GM23248 (cell line): Measurements from ENCODE around the gene NAT9. TPM values are rescaled to one million over a fixed set of nuclear protein-coding genes. Genes with fewer than 3 reads are reported as not detected.

ENCODE experiments used
- DNase-seq: peaks from one replicate; pipeline ENCODE4 v3.0.0-alpha.2; 2015
- H2AFZ ChIP-seq: fragments of 200-600 bp; sonication (generic); 2 replicates; pipeline ENCODE4 v1.6.1; 2016; ENCODE audit warnings: antibody characterized with exemption
- H3F3A ChIP-seq: fragments of 200-600 bp; sonication (generic); 2 replicates; pipeline ENCODE4 v1.6.1; 2016; ENCODE audit warnings: mild to moderate bottlenecking, antibody characterized with exemption, mixed run types; ENCODE audit not compliant: insufficient read depth
- H3K27ac ChIP-seq: fragments of 200-600 bp; sonication (generic); 2 replicates; pipeline ENCODE4 v1.5.1; 2016; ENCODE audit warnings: mild to moderate bottlenecking
- H3K27me3 ChIP-seq: fragments of 200-600 bp; sonication (generic); replicated peaks from 2 replicates; pipeline ENCODE4 v1.6.1; 2016; ENCODE audit warnings: mild to moderate bottlenecking; ENCODE audit not compliant: insufficient read depth
- H3K36me3 ChIP-seq: fragments of 200-600 bp; sonication (generic); 2 replicates; pipeline ENCODE4 v1.6.1; 2016; ENCODE audit warnings: low read depth, mild to moderate bottlenecking
- H3K4me1 ChIP-seq: fragments of 200-600 bp; sonication (generic); 2 replicates; pipeline ENCODE4 v1.6.1; 2016; ENCODE audit warnings: mild to moderate bottlenecking; ENCODE audit not compliant: insufficient read depth
- H3K4me2 ChIP-seq: fragments of 200-600 bp; sonication (generic); one replicate; pipeline ENCODE4 v1.6.1; 2016; ENCODE audit warnings: mild to moderate bottlenecking; ENCODE audit not compliant: unreplicated experiment
- H3K4me3 ChIP-seq: fragments of 200-600 bp; sonication (generic); 2 replicates; pipeline ENCODE4 v1.5.1; 2016; ENCODE audit warnings: mild to moderate bottlenecking
- H3K79me2 ChIP-seq: fragments of 200-600 bp; sonication (generic); 2 replicates; pipeline ENCODE4 v1.6.1; 2016; ENCODE audit warnings: mild to moderate bottlenecking; ENCODE audit not compliant: insufficient read depth
- H3K9ac ChIP-seq: fragments of 200-600 bp; sonication (generic); 2 replicates; pipeline ENCODE4 v1.6.1; 2016; ENCODE audit warnings: mild to moderate bottlenecking
- H3K9me2 ChIP-seq: fragments of 200-600 bp; sonication (generic); 2 replicates; pipeline ENCODE4 v1.6.1; 2016; ENCODE audit warnings: mixed run types, mild to moderate bottlenecking, moderate library complexity; ENCODE audit not compliant: insufficient read depth
- H3K9me3 ChIP-seq: fragments of 200-600 bp; sonication (generic); one replicate; pipeline ENCODE4 v1.6.1; 2017; ENCODE audit warnings: low read depth
- H4K20me1 ChIP-seq: fragments of 200-600 bp; sonication (generic); 2 replicates; pipeline ENCODE4 v1.6.0; 2016; ENCODE audit not compliant: insufficient read depth
- EZH2 ChIP-seq: fragments of 200-600 bp; sonication (generic); IDR thresholded peaks from 2 replicates; pipeline ENCODE4 v1.6.1; 2018; ENCODE audit warnings: antibody characterized with exemption, mild to moderate bottlenecking; ENCODE audit not compliant: insufficient read depth, poor library complexity, severe bottlenecking
- EZH2phosphoT487 ChIP-seq: fragments of 200-600 bp; sonication (generic); IDR thresholded peaks from 2 replicates; pipeline ENCODE4 v1.6.1; 2018; ENCODE audit warnings: antibody characterized with exemption, moderate library complexity, mild to moderate bottlenecking, low read depth; ENCODE audit not compliant: insufficient read depth
- WGBS, 2 experiments: methylation state at CpG; one replicate each; pipeline ENCODE4 v1.1.6; 2015 to 2017; ENCODE audit warnings: low lambda C conversion rate in 2 of 2, low coverage in 1 of 2; ENCODE audit errors: missing lambda C conversion rate in 2 of 2; 5-methylcytosine and 5-hydroxymethylcytosine counted together
- in situ Hi-C: fragments of 300-500 bp; cut with MboI; formaldehyde crosslinking; loops from 2 replicates; pipeline ENCODE4 v1.15.0; 2020
- polyA plus RNA-seq: library from polyadenylated mRNA; unstranded; fragments of >200 nt; fragmentation: Nextera tagmentation; extraction: Ambion mirVana; gene quantifications from 2 replicates; pipeline ENCODE4 v1.2.1, GENCODE V29; 2016
- total RNA-seq: library from RNA; depleted of rRNA; stranded (reverse); fragments of >200 nt; shearing (Covaris generic); gene quantifications from 2 replicates; pipeline ENCODE4 v1.2.3, GENCODE V29; 2014

NAT9 gene
- total and polyA plus RNA-seq, 2 experiments from 2014 or later, result 26.4 to 34.6 TPM

- Histone ChIP-seq H3K36me3 (no peaks in the 10 kb centered on the region), H2AFZ (no peak overlapping the region), H3K4me2 (no peak overlapping the region), H3K4me1 (no peaks in the 10 kb centered on the region), H3F3A (no peaks in the 10 kb centered on the region), H3K79me2 (no peaks in the 10 kb centered on the region), H3K27me3 (0 out of 2 replicates have a peak, but pooled peaks cover 4% of the 10 kb centered on the region), H4K20me1 (no peaks in the 10 kb centered on the region), H3K4me3 (no peak overlapping the region), H3K9me2 (no peaks in the 10 kb centered on the region), H3K9ac (no peak overlapping the region), H3K27ac (no peak overlapping the region), H3K9me3 (no peaks in the 10 kb centered on the region)
- TF ChIP-seq EZH2phosphoT487 (no peak), EZH2 (no peak)
- in situ Hi-C loops, result loop anchor here (10.0 kb wide), 1 partner anchor 118 kb away; no protein-coding TSS in a partner anchor
- DNase-seq, result no peak
- WGBS, 2 experiments, result 57 to 74% methylated on average over 6 of the region's 6 CpGs
These were observed 29.2 kb downstream of the NAT9 start for GRCh38 chr17:74746922-74747321.

- Histone ChIP-seq H3K36me3 (no peaks in the 10 kb centered on the region), H4K20me1 (no peaks in the 10 kb centered on the region), H3K9ac (no peak overlapping the region), H3K27ac (no peak overlapping the region), H3F3A (no peaks in the 10 kb centered on the region), H3K4me1 (no peaks in the 10 kb centered on the region), H3K27me3 (0 out of 2 replicates have a peak, but pooled peaks cover 6% of the 10 kb centered on the region), H2AFZ (no peak overlapping the region), H3K4me2 (no peak overlapping the region), H3K79me2 (no peaks in the 10 kb centered on the region), H3K4me3 (no peak overlapping the region), H3K9me3 (no peaks in the 10 kb centered on the region), H3K9me2 (no peaks in the 10 kb centered on the region)
- 82 to 87% methylated on average over 5 of the region's 5 CpGs for WGBS, 2 experiments
- no peak for DNase-seq
- in situ Hi-C loops, result loop anchor here (10.0 kb wide), 1 partner anchor 118 kb away; no protein-coding TSS in a partner anchor
- no peak for TF ChIP-seq EZH2phosphoT487
- no peak for TF ChIP-seq EZH2
These were observed 29.8 kb downstream of the NAT9 start for GRCh38 chr17:74746376-74746775.

GRCh38 chr17:74745548-74746177, 30.5 kb downstream of the NAT9 start:
- in situ Hi-C loops, result loop anchor here (10.0 kb wide), 1 partner anchor 119 kb away; no protein-coding TSS in a partner anchor
- no peaks in the 10 kb centered on the region for H4K20me1 ChIP-seq
- no peaks in the 10 kb centered on the region for H3K4me1 ChIP-seq
- WGBS, 2 experiments, result 85 to 89% methylated on average over 8 of the region's 8 CpGs
- H3K27me3 ChIP-seq, result 0 out of 2 replicates have a peak, but pooled peaks cover 6% of the 10 kb centered on the region
- no peak overlapping the region for H3K4me2 ChIP-seq
- H3K4me3 ChIP-seq, result no peak overlapping the region
- DNase-seq, result no peak
- H3K9ac ChIP-seq, result no peak overlapping the region
- no peak overlapping the region for H2AFZ ChIP-seq
- no peaks in the 10 kb centered on the region for H3F3A ChIP-seq
- no peak for TF ChIP-seq EZH2
- TF ChIP-seq EZH2phosphoT487, result no peak
- no peaks in the 10 kb centered on the region for H3K79me2 ChIP-seq
- H3K27ac ChIP-seq, result no peak overlapping the region
- no peaks in the 10 kb centered on the region for H3K9me2 ChIP-seq
- H3K9me3 ChIP-seq, result no peaks in the 10 kb centered on the region
- H3K36me3 ChIP-seq, result no peaks in the 10 kb centered on the region

GRCh38 chr17:74744714-74745547, 31.2 kb downstream of the NAT9 start:
- Histone ChIP-seq H3K9me2 (no peaks in the 10 kb centered on the region), H3K79me2 (no peaks in the 10 kb centered on the region), H2AFZ (peak overlapping the region; percentile 63), H3K4me2 (peak overlapping the region; percentile 30), H3K27ac (no peak overlapping the region), H3K4me3 (no peak overlapping the region), H3F3A (no peaks in the 10 kb centered on the region), H3K4me1 (no peaks in the 10 kb centered on the region), H4K20me1 (no peaks in the 10 kb centered on the region), H3K36me3 (no peaks in the 10 kb centered on the region), H3K9ac (no peak overlapping the region), H3K9me3 (no peaks in the 10 kb centered on the region), H3K27me3 (0 out of 2 replicates have a peak, but pooled peaks cover 6% of the 10 kb centered on the region)
- in situ Hi-C loops, result loop anchor here (10.0 kb wide), 1 partner anchor 120 kb away; no protein-coding TSS in a partner anchor
- DNase-seq, result peak; percentile 69
- TF ChIP-seq EZH2 (no peak), EZH2phosphoT487 (no peak)
- WGBS, 2 experiments, result 39 to 44% methylated on average over 22 to 24 of the region's 24 CpGs
